Keratinocyte (primary cell): ENCODE results near the gene ATP9B. TPM values are rescaled to one million over a fixed set of nuclear protein-coding genes. Genes with fewer than 3 reads are reported as not detected.

Source experiments
- DNase-seq: peaks from one replicate; pipeline ENCODE4 v3.0.0-alpha.2; 2011; ENCODE audit warnings: low read depth, missing footprints, low spot score
- FAIRE-seq: peaks from 2 replicates; lab custom pipeline; 2011; peaks lifted over from hg19 to GRCh38; lab: Jason Lieb, UNC
- H2AFZ ChIP-seq: 2 replicates; pipeline ENCODE4 v1.6.0; 2012; ENCODE audit warnings: low read length, control low read depth, inconsistent platforms; ENCODE audit not compliant: control insufficient read depth
- H3K27ac ChIP-seq: 2 replicates; pipeline ENCODE4 v1.5.1; 2011; ENCODE audit warnings: low read length; ENCODE audit not compliant: control insufficient read depth, insufficient read depth
- H3K27me3 ChIP-seq: 3 replicates; pipeline ENCODE4 v1.6.0; 2011; ENCODE audit warnings: low read length; ENCODE audit not compliant: control insufficient read depth, insufficient read depth; ENCODE audit errors: extremely low read depth
- H3K36me3 ChIP-seq, 2 experiments: 2 replicates in 1 of 2; 3 replicates in 1 of 2; pipeline ENCODE4 v1.5.1; 2011; ENCODE audit warnings: low read length in 2 of 2, mild to moderate bottlenecking in 1 of 2; ENCODE audit not compliant: control insufficient read depth in 2 of 2, insufficient read depth in 2 of 2; ENCODE audit errors: extremely low read depth in 1 of 2
- H3K4me1 ChIP-seq: 3 replicates; pipeline ENCODE4 v1.5.1; 2011; ENCODE audit warnings: low read length; ENCODE audit not compliant: control insufficient read depth, insufficient read depth; ENCODE audit errors: extremely low read depth
- H3K4me2 ChIP-seq: 3 replicates; pipeline ENCODE4 v1.6.0; 2011; ENCODE audit warnings: low read depth, low read length; ENCODE audit not compliant: control insufficient read depth, insufficient read depth; ENCODE audit errors: extremely low read depth
- H3K4me3 ChIP-seq, 3 experiments: fragments of 200-600 bp in 1 of 3; sonication (generic) in 1 of 3; 2 replicates in 2 of 3; 3 replicates in 1 of 3; pipeline ENCODE4 v1.5.1; 2011 to 2016; ENCODE audit warnings: low read length in 3 of 3, mild to moderate bottlenecking in 3 of 3, control low read depth in 2 of 3, inconsistent platforms in 1 of 3, low read depth in 1 of 3, mixed read lengths in 1 of 3, mixed run types in 1 of 3, moderate library complexity in 1 of 3; ENCODE audit not compliant: control insufficient read depth in 2 of 3, insufficient read depth in 2 of 3; ENCODE audit errors: extremely low read depth in 1 of 3
- H3K79me2 ChIP-seq: 2 replicates; pipeline ENCODE4 v1.6.0; 2012; ENCODE audit warnings: low read length; ENCODE audit not compliant: control insufficient read depth, insufficient read depth
- H3K9ac ChIP-seq: 3 replicates; pipeline ENCODE4 v1.6.0; 2011; ENCODE audit warnings: low read length; ENCODE audit not compliant: control insufficient read depth, insufficient read depth; ENCODE audit errors: extremely low read depth
- H3K9me1 ChIP-seq: 3 replicates; pipeline ENCODE4 v1.6.0; 2011; ENCODE audit warnings: low read length; ENCODE audit not compliant: control insufficient read depth, insufficient read depth; ENCODE audit errors: extremely low read depth
- H3K9me3 ChIP-seq: 2 replicates; pipeline ENCODE4 v1.5.1; 2012; ENCODE audit warnings: low read depth, low read length; ENCODE audit not compliant: control insufficient read depth
- H4K20me1 ChIP-seq: 3 replicates; pipeline ENCODE4 v1.6.0; 2011; ENCODE audit warnings: low read length; ENCODE audit not compliant: control insufficient read depth, insufficient read depth; ENCODE audit errors: extremely low read depth
- CTCF ChIP-seq, 3 experiments: IDR thresholded peaks in 1 of 3; conservative IDR thresholded peaks in 1 of 3; optimal IDR thresholded peaks in 1 of 3; 2 replicates in 2 of 3; 3 replicates in 1 of 3; pipeline versions ENCODE3 to v1.5.1; 2011; ENCODE audit warnings: low read length in 3 of 3, mild to moderate bottlenecking in 3 of 3, moderate library complexity in 2 of 3, control low read depth in 1 of 3, inconsistent platforms in 1 of 3; ENCODE audit not compliant: insufficient read depth in 2 of 3; ENCODE audit errors: extremely low read depth in 1 of 3
- EZH2 ChIP-seq: IDR thresholded peaks from one replicate; pipeline ENCODE4 v1.6.1; 2012; ENCODE audit warnings: inconsistent platforms, mild to moderate bottlenecking, low read length, moderate library complexity
- dilution Hi-C: fragments of 300-500 bp; cut with MboI; formaldehyde crosslinking; loops from one replicate; pipeline ENCODE4 v1.7.0; 2020; ENCODE audit warnings: low sequenced_read_pairs; ENCODE audit not compliant: extremely low pct_ligation_motif_present
- polyA plus RNA-seq, 5 experiments: library from polyadenylated mRNA; depleted of rRNA in 3 of 5; stranded (reverse) in 3 of 5; stranded (forward) in 1 of 5; unstranded in 1 of 5; fragments of >200 nt; gene quantifications; 1 replicate in 1 of 5; 2 replicates in 3 of 5; 3 replicates in 1 of 5; pipeline versions ENCODE4 v1.2.1 to v1.2.3, GENCODE V29; 2011 to 2012; ENCODE audit warnings: missing spikeins in 2 of 5, low read depth in 1 of 5, low replicate concordance in 1 of 5

The ATP9B gene
- polyA plus RNA-seq, 1 donor (not counting 4 experiments of a cell fraction or from before 2014, with no cell fraction given) = 16.1 TPM

GRCh38 chr18:79397247-79397829 lies 328.1 kb downstream of the ATP9B start:
- peaks cover 35% of the 10 kb centered on the region for H3K27me3 ChIP-seq
- H3K4me3 ChIP-seq = no peak overlapping the region
- no peak overlapping the region for H3K27ac ChIP-seq
- no peaks in the 10 kb centered on the region for H3K36me3 ChIP-seq
- FAIRE-seq (no peak), DNase-seq (no peak)
- no peaks in the 10 kb centered on the region for H3K9me1 ChIP-seq
- H3K9ac ChIP-seq = no peak overlapping the region
- peaks cover 3% of the 10 kb centered on the region for H3K4me1 ChIP-seq
- H4K20me1 ChIP-seq = no peaks in the 10 kb centered on the region
- dilution Hi-C loops = no loop called here
- H3K79me2 ChIP-seq = no peaks in the 10 kb centered on the region
- H2AFZ ChIP-seq = no peak overlapping the region
- H3K9me3 ChIP-seq = no peaks in the 10 kb centered on the region
- no peak overlapping the region for H3K4me2 ChIP-seq
- TF ChIP-seq EZH2 (no peak), CTCF (optimal IDR thresholded peaks at IDR 0.05 in 1 of 3, IDR thresholded peaks at IDR 0.05 in 1 of 3, conservative IDR thresholded peaks at IDR 0.05 in 1 of 3; ENCODE audit: extremely low read depth in 1 of 3, insufficient read depth in 2 of 3, low read length in 3 of 3) (no peak)

DNA sequence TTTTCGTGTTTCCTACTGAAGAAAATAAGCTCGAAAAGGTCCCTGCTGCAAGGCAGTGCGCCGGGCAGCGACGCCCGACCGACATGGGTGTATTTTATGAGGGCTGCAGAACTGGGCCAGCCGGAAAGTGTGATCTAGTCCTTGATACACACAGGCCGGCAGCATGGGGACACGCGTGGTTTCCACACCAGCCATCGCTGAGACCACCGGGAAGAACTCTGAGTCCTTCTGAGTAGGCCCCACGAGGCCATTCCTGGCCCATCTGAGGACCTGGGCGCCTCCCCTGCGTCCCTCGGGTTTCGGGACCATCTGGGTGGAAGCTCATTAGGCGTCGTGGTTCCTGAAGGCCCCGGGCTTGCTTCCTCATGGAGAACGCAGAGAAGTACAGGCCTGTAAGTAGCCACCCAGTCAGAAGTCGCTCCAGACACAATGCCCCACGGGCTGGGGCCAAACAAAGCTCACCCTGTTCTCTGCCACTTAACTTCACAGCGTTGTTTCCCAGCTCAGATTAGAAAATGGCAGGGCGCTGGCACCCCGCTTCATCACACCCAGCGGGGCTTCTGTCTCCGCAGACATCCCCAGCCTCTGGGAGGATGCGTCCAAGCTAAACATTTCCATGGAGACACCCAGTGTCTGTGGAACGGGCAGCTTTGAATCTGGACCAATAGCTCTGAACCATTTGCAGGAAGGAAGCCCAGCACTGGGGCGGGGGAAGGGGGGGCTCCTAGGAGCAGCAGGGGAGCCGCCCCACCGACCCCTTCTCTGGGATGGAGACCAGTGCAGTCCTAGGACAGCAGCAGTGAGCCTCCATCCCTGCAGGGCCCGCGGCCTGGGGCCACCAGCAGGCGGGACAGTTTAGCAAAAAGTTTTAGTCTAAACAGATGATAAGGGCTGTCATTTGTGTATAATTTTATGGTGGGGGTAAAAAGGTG lies 328.9 kb downstream of the ATP9B start:
- Histone ChIP-seq H3K4me1 (peaks cover 3% of the 10 kb centered on the region), H3K4me2 (no peak overlapping the region), H3K9ac (no peak overlapping the region), H3K36me3 (no peaks in the 10 kb centered on the region), H3K9me3 (no peaks in the 10 kb centered on the region), H3K79me2 (no peaks in the 10 kb centered on the region), H3K9me1 (no peaks in the 10 kb centered on the region), H3K27me3 (peaks cover 33% of the 10 kb centered on the region), H2AFZ (no peak overlapping the region), H4K20me1 (no peaks in the 10 kb centered on the region), H3K27ac (no peak overlapping the region), H3K4me3 (no peak overlapping the region)
- dilution Hi-C loops = no loop called here
- TF ChIP-seq EZH2 = no peak
- no peak for TF ChIP-seq CTCF (optimal IDR thresholded peaks at IDR 0.05 in 1 of 3, IDR thresholded peaks at IDR 0.05 in 1 of 3, conservative IDR thresholded peaks at IDR 0.05 in 1 of 3; ENCODE audit: extremely low read depth in 1 of 3, insufficient read depth in 2 of 3, low read length in 3 of 3)
- FAIRE-seq (no peak), DNase-seq (no peak)
